Peyer's patch (tissue), 4 donors: Measurements from ENCODE around the gene ART3. TPM values are rescaled to one million over a fixed set of nuclear protein-coding genes. Genes with fewer than 3 reads are reported as not detected.

Experiments used
- DNase-seq, 3 donors: peaks; one replicate each; pipeline ENCODE4 v3.0.0-alpha.2; 2017 to 2019
- H3K27ac ChIP-seq, 4 donors: fragments of 200-600 bp; sonication (generic); one replicate each; pipeline ENCODE4 v1.5.1; 2016 to 2019
- H3K27me3 ChIP-seq, 2 donors: fragments of 200-600 bp; sonication (generic); one replicate each; pipeline ENCODE4 v1.5.1; 2019
- H3K36me3 ChIP-seq, 3 donors: fragments of 200-600 bp; sonication (generic); one replicate each; pipeline ENCODE4 v1.5.1; 2016 to 2019
- H3K4me1 ChIP-seq, 4 donors: fragments of 200-600 bp; sonication (generic); one replicate each; pipeline ENCODE4 v1.5.1; 2016 to 2019
- H3K4me3 ChIP-seq, 4 donors: fragments of 200-600 bp; sonication (generic); 1 replicate in 3 of 4; 2 replicates in 1 of 4; pipeline ENCODE4 v1.5.1; 2016 to 2019; ENCODE audit warnings: mild to moderate bottlenecking in 1 of 4
- H3K9me3 ChIP-seq, 4 donors: fragments of 200-600 bp; sonication (generic); one replicate each; pipeline ENCODE4 v1.5.1; 2016 to 2019; ENCODE audit warnings: mild to moderate bottlenecking in 1 of 4
- CTCF ChIP-seq, 6 experiments: fragments of 450-650 bp in 4 of 6; fragments of 200-600 bp in 2 of 6; sonication (generic) in 1 of 6; IDR thresholded peaks; one replicate each; pipeline ENCODE4 v1.5.1; 2017 to 2019; ENCODE audit warnings: antibody characterized with exemption in 6 of 6, mild to moderate bottlenecking in 3 of 6, moderate library complexity in 1 of 6
- POLR2A ChIP-seq, 2 donors: fragments of 450-650 bp; IDR thresholded peaks; one replicate each; pipeline ENCODE4 v1.5.1; 2017; ENCODE audit warnings: antibody characterized with exemption in 2 of 2, mild to moderate bottlenecking in 2 of 2, moderate library complexity in 2 of 2
- total RNA-seq, 4 donors: library from RNA; depleted of rRNA; stranded (reverse); fragments of >200 nt; gene quantifications; one replicate each; pipeline ENCODE4 v1.1.0, GENCODE V29; 2016

ART3 gene
- total RNA-seq, 4 donors from 2014 or later = 0.85 TPM; not detected in 3

GRCh38 chr4:76090241-76090691 lies 15.8 kb downstream of the ART3 start:
- DNase-seq = peak in 2 of 3 donors; percentile 22 to 59

GRCh38 chr4:76091052-76091451 lies 16.5 kb downstream of the ART3 start:
- Histone ChIP-seq H3K36me3 (no peaks in the 10 kb centered on the region), H3K4me1 (no peaks in the 10 kb centered on the region), H3K4me3 (no peak overlapping the region), H3K27ac (no peak overlapping the region), H3K9me3 (no peaks in the 10 kb centered on the region), H3K27me3 (no peaks in the 10 kb centered on the region)
- DNase-seq = no peak
- no peak for TF ChIP-seq CTCF (IDR thresholded peaks at IDR 0.05)
- no peak for TF ChIP-seq POLR2A (IDR thresholded peaks at IDR 0.05)

More at GRCh38 chr4:76090241-76090691, 15.8 kb downstream of the ART3 start:
- Histone ChIP-seq H3K9me3 (no peaks in the 10 kb centered on the region), H3K4me3 (no peak overlapping the region), H3K27me3 (no peaks in the 10 kb centered on the region), H3K4me1 (no peaks in the 10 kb centered on the region), H3K27ac (no peak overlapping the region), H3K36me3 (no peaks in the 10 kb centered on the region)
- TF ChIP-seq POLR2A (IDR thresholded peaks at IDR 0.05) = no peak

GRCh38 chr4:76095568-76095967 lies 21.1 kb downstream of the ART3 start:
- no peaks in the 10 kb centered on the region for H3K4me1 ChIP-seq
- no peak for DNase-seq
- no peaks in the 10 kb centered on the region for H3K36me3 ChIP-seq
- H3K9me3 ChIP-seq = no peaks in the 10 kb centered on the region
- TF ChIP-seq POLR2A (IDR thresholded peaks at IDR 0.05) (no peak), CTCF (IDR thresholded peaks at IDR 0.05) (no peak)
- no peak overlapping the region for H3K27ac ChIP-seq
- H3K4me3 ChIP-seq = no peak overlapping the region
- no peaks in the 10 kb centered on the region for H3K27me3 ChIP-seq

- TF ChIP-seq POLR2A (IDR thresholded peaks at IDR 0.05) (no peak), CTCF (IDR thresholded peaks at IDR 0.05) (no peak)
- no peaks in the 10 kb centered on the region for H3K27me3 ChIP-seq
- H3K27ac ChIP-seq = no peak overlapping the region
- no peaks in the 10 kb centered on the region for H3K4me1 ChIP-seq
- H3K9me3 ChIP-seq = no peaks in the 10 kb centered on the region
- no peak overlapping the region for H3K4me3 ChIP-seq
- no peaks in the 10 kb centered on the region for H3K36me3 ChIP-seq
- DNase-seq = no peak
Observed at GRCh38 chr4:76096076-76096475, 21.6 kb downstream of the ART3 start.

GRCh38 chr4:76105652-76106051 lies 31.1 kb downstream of the ART3 start:
- Histone ChIP-seq H3K9me3 (no peaks in the 10 kb centered on the region), H3K27ac (no peak overlapping the region), H3K4me1 (no peaks in the 10 kb centered on the region), H3K27me3 (no peaks in the 10 kb centered on the region), H3K4me3 (no peak overlapping the region), H3K36me3 (no peaks in the 10 kb centered on the region)
- no peak for DNase-seq
- TF ChIP-seq CTCF (IDR thresholded peaks at IDR 0.05) (no peak), POLR2A (IDR thresholded peaks at IDR 0.05) (no peak)

GRCh38 chr4:76106442-76106841 lies 31.9 kb downstream of the ART3 start:
- Histone ChIP-seq H3K4me1 (no peaks in the 10 kb centered on the region), H3K36me3 (no peaks in the 10 kb centered on the region), H3K9me3 (no peaks in the 10 kb centered on the region), H3K27ac (no peak overlapping the region), H3K4me3 (no peak overlapping the region), H3K27me3 (no peaks in the 10 kb centered on the region)
- no peak for DNase-seq
- no peak for TF ChIP-seq CTCF (IDR thresholded peaks at IDR 0.05)
- no peak for TF ChIP-seq POLR2A (IDR thresholded peaks at IDR 0.05)
